Stimulated activated CD4-positive, alpha-beta T cell treated with anti-CD3 and anti-CD28 coated beads, Interleukin-15, amount 100 ng/mL, for 24 hours (primary cell): Measurements from ENCODE around the gene TIAM1.

Experiments used
- DNase-seq: peaks from one replicate; pipeline ENCODE4 v3.0.0-alpha.2; 2020

TIAM1 gene

GRCh38 chr21:31075848-31076247 is 268.2 kb downstream of the TIAM1 start:
- DNase-seq, result no peak

- no peak for DNase-seq
These were observed 271.5 kb downstream of the TIAM1 start for GRCh38 chr21:31072533-31072932.
